ENCODE results near the gene PIP4K2C. TPM values are rescaled to one million over a fixed set of nuclear protein-coding genes. Genes with fewer than 3 reads are reported as not detected.

PIP4K2C gene
- total RNA-seq, 2 experiments from 2014 or later: 14.5 to 15.9 TPM

DNA sequence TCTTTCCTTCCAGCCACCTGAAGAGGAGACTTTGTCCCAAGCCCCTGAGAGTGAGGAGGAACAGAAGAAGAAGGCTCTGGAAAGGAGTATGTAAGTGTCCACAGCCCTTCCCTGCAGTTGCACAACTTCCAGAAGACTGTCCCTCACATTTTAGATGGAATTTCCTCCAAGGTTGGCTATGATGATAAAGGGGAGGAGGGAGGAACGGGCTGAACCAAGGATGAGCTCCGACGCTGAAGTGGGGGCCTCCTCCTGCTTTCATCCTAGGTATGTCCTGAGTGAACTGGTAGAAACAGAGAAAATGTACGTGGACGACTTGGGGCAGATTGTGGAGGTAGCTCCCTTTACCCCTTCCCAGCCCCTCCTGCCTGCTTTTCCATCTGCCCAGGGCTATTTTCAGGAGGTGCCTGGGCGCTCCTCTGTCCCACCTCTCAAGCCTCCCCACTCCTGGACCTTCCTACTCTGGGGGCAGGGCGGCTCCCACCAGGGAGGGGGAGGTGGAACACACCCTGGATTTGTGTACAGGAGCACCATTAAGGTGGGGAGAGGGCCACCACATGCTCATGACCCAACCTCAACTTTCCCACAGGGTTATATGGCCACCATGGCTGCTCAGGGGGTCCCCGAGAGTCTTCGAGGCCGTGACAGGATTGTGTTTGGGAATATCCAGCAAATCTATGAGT is 22.6 kb downstream of the PIP4K2C start:
- no TSS peak for BruUV-seq (replicated peaks)
- POLR2A ChIA-PET: interaction anchor here (0.5 to 1.6 kb wide), 4 partner anchors 33 to 785 kb away, joined by 3 to 5 read pairs (median 3); no protein-coding TSS in a partner anchor
- DNase-seq (ENCODE audit: low spot score): no peak

GRCh38 chr12:57614178-57614947 is 23.4 kb downstream of the PIP4K2C start:
- TF ChIP-seq EZH2phosphoT487 (IDR thresholded peaks at IDR 0.05; ENCODE audit: borderline replicate concordance, low read depth, low read length): no peak
- no peak for TF ChIP-seq CTCF (conservative IDR thresholded peaks at IDR 0.05; ENCODE audit: low read length)
- no TSS peak for BruUV-seq (replicated peaks)

More for the DNA sequence above, 22.6 kb downstream of the PIP4K2C start:
- H3K27ac ChIP-seq (ENCODE audit: low read depth, low read length, poor library complexity, severe bottlenecking): no peak overlapping the region
- peak overlapping the region; percentile 61 for H3K4me2 ChIP-seq (ENCODE audit: low read length)
- intact Hi-C loops (cut with micrococcal nuclease; ENCODE audit: unreplicated experiment): loop anchor here (2.0 kb wide), 1 partner anchor 31 kb away; no protein-coding TSS in a partner anchor
- H3K4me1 ChIP-seq (ENCODE audit: insufficient read depth, low read length, poor library complexity, severe bottlenecking): peaks cover 15% of the 10 kb centered on the region
- H3K4me3 ChIP-seq (ENCODE audit: low read depth, low read length, poor library complexity, severe bottlenecking): no peak overlapping the region
- no peaks in the 10 kb centered on the region for H3K9me2 ChIP-seq (ENCODE audit: insufficient read depth, low read length)
- TF ChIP-seq CTCF (conservative IDR thresholded peaks at IDR 0.05; ENCODE audit: low read length): no peak
- no peaks in the 10 kb centered on the region for H3K9me3 ChIP-seq (ENCODE audit: low read length)
- no peak overlapping the region for H2AFZ ChIP-seq (ENCODE audit: low read length)
- no peaks in the 10 kb centered on the region for H3K36me3 ChIP-seq (ENCODE audit: insufficient read depth, low read length)
- CTCF ChIA-PET (ENCODE audit: unreplicated experiment): interaction anchor here (0.6 kb wide), 1 partner anchor 278 kb away, joined by 3 read pairs; no protein-coding TSS in a partner anchor
- no peaks in the 10 kb centered on the region for H4K20me1 ChIP-seq (ENCODE audit: insufficient read depth, low read length)
- no peaks in the 10 kb centered on the region for H3K79me2 ChIP-seq (ENCODE audit: insufficient read depth, low read depth, low read length)

More at GRCh38 chr12:57614178-57614947, 23.4 kb downstream of the PIP4K2C start:
- peak; percentile 70 for DNase-seq (ENCODE audit: low spot score)
- no peaks in the 10 kb centered on the region for H3K9me2 ChIP-seq (ENCODE audit: insufficient read depth, low read length)
- no peak overlapping the region for H2AFZ ChIP-seq (ENCODE audit: low read length)
- no peak overlapping the region for H3K27ac ChIP-seq (ENCODE audit: low read depth, low read length, poor library complexity, severe bottlenecking)
- intact Hi-C loops (cut with micrococcal nuclease; ENCODE audit: unreplicated experiment): loop anchor here (2.0 kb wide), 1 partner anchor 32 kb away; no protein-coding TSS in a partner anchor
- H3K4me3 ChIP-seq (ENCODE audit: low read depth, low read length, poor library complexity, severe bottlenecking): peak overlapping the region; percentile 1
- H4K20me1 ChIP-seq (ENCODE audit: insufficient read depth, low read length): no peaks in the 10 kb centered on the region
- ChIA-PET POLR2A (interaction anchor here (1.2 to 1.6 kb wide), 4 partner anchors 23 to 47 kb away, joined by 3 to 5 read pairs (median 4); partner anchors contain the start of gene PIP4K2C), CTCF (ENCODE audit: unreplicated experiment) (interaction anchor here (1.1 to 1.5 kb wide), 2 partner anchors 16 to 30 kb away, joined by 3 to 6 read pairs; no protein-coding TSS in a partner anchor)
- no peaks in the 10 kb centered on the region for H3K79me2 ChIP-seq (ENCODE audit: insufficient read depth, low read depth, low read length)
- H3K36me3 ChIP-seq (ENCODE audit: insufficient read depth, low read length): no peaks in the 10 kb centered on the region
- H3K4me1 ChIP-seq (ENCODE audit: insufficient read depth, low read length, poor library complexity, severe bottlenecking): peaks cover 15% of the 10 kb centered on the region
- H3K4me2 ChIP-seq (ENCODE audit: low read length): peak overlapping the region; percentile 61
- no peaks in the 10 kb centered on the region for H3K9me3 ChIP-seq (ENCODE audit: low read length)

Measured in OCI-LY7 (cell line).